Smooth muscle cell of the brain vasculature (primary cell): Measurements from ENCODE around the gene FAM13A.

Experiments used
- DNase-seq: peaks from one replicate; pipeline ENCODE4 v3.0.0-alpha.2; 2012; ENCODE audit warnings: low read depth, low spot score

Gene FAM13A

GRCh38 chr4:88747351-88747750, 309.6 kb downstream of the FAM13A start:
- DNase-seq, result no peak

GRCh38 chr4:88746206-88746605, 310.8 kb downstream of the FAM13A start:
- no peak for DNase-seq

GRCh38 chr4:88745581-88746163, 311.3 kb downstream of the FAM13A start:
- no peak for DNase-seq

GRCh38 chr4:88745175-88745574, 311.8 kb downstream of the FAM13A start:
- no peak for DNase-seq

GRCh38 chr4:88744609-88745008, 312.4 kb downstream of the FAM13A start:
- no peak for DNase-seq

GRCh38 chr4:88743696-88744095, 313.3 kb downstream of the FAM13A start:
- no peak for DNase-seq

- no peak for DNase-seq
Observed at GRCh38 chr4:88742561-88742960, 314.4 kb downstream of the FAM13A start.

GRCh38 chr4:88738180-88738579, 318.8 kb downstream of the FAM13A start:
- no peak for DNase-seq

GRCh38 chr4:88737307-88737941, 319.6 kb downstream of the FAM13A start:
- no peak for DNase-seq

GRCh38 chr4:88736264-88736663, 320.7 kb downstream of the FAM13A start:
- no peak for DNase-seq

GRCh38 chr4:88735564-88735963, 321.4 kb downstream of the FAM13A start:
- no peak for DNase-seq

GRCh38 chr4:88734403-88734949, 322.5 kb downstream of the FAM13A start:
- DNase-seq, result no peak

GRCh38 chr4:88732714-88733368, 324.1 kb downstream of the FAM13A start:
- no peak for DNase-seq

GRCh38 chr4:88731381-88731780, 325.6 kb downstream of the FAM13A start:
- no peak for DNase-seq

- DNase-seq, result no peak
Observed at GRCh38 chr4:88730811-88731210, 326.2 kb downstream of the FAM13A start.

GRCh38 chr4:88729146-88729760, 327.7 kb downstream of the FAM13A start:
- no peak for DNase-seq

- no peak for DNase-seq
Observed at GRCh38 chr4:88728146-88728545, 328.8 kb downstream of the FAM13A start.

GRCh38 chr4:88725986-88726385, 331.0 kb downstream of the FAM13A start:
- no peak for DNase-seq

- DNase-seq, result no peak
Observed at GRCh38 chr4:88725143-88725542, 331.8 kb downstream of the FAM13A start.

- DNase-seq, result no peak
Observed at GRCh38 chr4:88724406-88724805, 332.6 kb downstream of the FAM13A start.

- no peak for DNase-seq
Observed at GRCh38 chr4:88722828-88723227, 334.2 kb downstream of the FAM13A start.

- DNase-seq, result no peak
Observed at GRCh38 chr4:88722276-88722780, 334.7 kb downstream of the FAM13A start.
